Stimulated activated CD8-positive, alpha-beta memory T cell treated with anti-CD3 and anti-CD28 coated beads, Interleukin-12 subunit alpha, Interleukin-12 subunit beta, amount 100 ng/mL, for 24 hours (primary cell): ENCODE results near the gene RANGAP1.
"Not testable (repeated sequence)": the region's sequence is repeated elsewhere in the genome, so short reads cannot be mapped to it uniquely, and the experiment has no call there.

ENCODE experiments used
- DNase-seq: peaks from one replicate; pipeline ENCODE4 v3.0.0-alpha.2; 2020; ENCODE audit errors: extremely low read depth

Gene RANGAP1

DNA sequence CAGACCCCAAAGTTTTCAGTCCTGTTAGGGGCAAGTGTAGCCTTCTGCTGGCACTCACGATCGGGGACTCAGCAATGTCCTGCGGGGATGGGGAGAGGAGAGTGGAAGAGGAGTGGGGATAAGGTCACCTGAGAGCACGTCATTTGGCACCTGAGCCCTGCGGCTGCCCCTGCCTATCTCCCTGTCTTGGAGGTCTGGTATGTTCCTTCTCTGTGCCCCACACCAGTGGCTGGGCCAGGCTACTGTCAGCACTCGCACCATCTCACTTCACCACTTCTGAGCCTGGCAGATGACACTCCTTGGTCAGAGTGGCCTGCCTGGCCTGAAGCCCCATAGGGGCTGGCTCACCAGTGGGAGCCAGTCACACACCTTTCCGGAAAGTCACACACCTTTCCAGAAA lies 25.1 kb downstream of the RANGAP1 start:
- no peak for DNase-seq

DNA sequence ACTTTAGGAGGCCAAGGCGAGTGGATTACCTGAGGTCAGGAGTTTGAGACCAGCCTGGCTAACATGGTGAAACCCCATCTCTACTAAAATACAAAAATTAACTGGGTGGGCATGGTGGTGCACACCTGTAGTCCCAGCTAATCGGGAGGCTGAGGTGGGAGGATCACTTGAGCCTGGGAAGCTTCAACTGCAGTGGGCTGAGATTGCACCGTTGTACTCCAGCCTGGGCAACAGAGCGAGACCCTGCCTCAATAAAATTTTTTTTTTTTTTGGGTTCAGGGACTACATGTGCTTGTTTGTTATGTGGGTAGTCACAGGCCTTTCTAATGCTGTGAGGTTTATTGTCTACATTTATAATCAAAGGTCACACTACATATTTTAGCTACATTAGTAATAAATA lies 26.2 kb downstream of the RANGAP1 start:
- not testable (repeated sequence) for DNase-seq

DNA sequence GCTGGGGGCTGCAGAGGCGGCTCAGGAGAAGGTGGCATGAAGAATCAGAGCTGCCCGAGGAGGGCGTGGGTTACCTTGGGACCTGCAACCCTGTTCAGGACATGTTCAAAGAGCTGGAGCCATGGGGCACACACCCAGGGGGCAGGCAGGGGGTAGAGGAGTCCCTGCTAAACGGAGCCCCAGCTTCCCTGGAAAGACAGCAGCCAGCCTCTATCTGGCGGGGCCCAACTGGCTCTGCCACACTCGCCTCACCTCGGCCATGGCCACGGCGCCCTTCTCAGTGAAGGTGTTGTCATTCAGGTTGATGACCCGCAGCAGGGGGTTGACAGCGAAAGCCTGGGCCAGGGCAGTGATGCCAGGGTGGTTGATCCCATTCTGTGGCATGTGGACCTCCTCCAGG lies 28.3 kb downstream of the RANGAP1 start:
- no peak for DNase-seq

GRCh38 chr22:41256254-41257253 lies 29.4 kb downstream of the RANGAP1 start:
- DNase-seq = no peak

GRCh38 chr22:41254230-41254629 lies 31.8 kb downstream of the RANGAP1 start:
- DNase-seq = no peak

GRCh38 chr22:41252365-41252764 lies 33.6 kb downstream of the RANGAP1 start:
- no peak for DNase-seq

- no peak for DNase-seq
These were observed 35.9 kb downstream of the RANGAP1 start for GRCh38 chr22:41250127-41250526.

DNA sequence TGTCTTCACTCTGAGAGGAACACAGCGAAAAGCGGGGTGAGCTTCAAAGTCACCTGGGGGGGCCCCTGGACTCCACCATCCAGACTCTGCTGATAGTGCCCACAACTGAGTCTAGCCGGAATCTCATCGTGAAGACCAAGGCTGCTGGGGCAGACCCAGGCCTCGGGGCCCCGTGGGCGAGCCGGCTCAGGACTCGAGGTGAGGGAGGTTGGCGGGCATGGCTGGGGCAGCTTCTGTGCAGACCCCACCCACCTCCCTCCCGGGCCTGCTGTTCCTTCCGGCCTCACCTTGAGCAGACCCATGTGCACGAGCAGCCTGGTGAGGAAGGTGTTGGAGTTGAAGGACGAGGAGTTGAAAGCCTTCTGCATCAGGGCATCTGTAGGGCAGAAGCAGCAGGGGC lies 36.5 kb downstream of the RANGAP1 start:
- DNase-seq = no peak

DNA sequence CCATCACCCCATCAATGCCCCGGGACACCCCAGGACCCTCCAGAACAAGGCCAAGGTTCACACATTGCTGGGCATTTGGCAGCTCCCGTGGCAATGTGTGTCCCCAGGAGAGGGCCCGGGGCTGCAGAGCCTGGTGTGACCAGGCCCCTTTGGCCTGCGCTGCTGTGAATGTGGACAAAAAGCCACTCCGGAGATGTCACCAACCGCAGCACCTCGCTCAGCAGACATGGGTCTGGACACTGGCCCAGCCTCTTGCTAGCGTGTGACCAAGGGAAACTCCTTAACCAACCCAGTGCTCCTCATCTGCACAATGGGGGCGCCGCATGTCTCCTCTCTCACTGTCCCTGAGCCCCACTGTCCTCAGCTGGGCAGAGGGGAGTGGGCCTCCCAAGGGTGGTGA lies 37.2 kb downstream of the RANGAP1 start:
- no peak for DNase-seq

- no peak for DNase-seq
These were observed 37.7 kb downstream of the RANGAP1 start for GRCh38 chr22:41248314-41248713.

- no peak for DNase-seq
These were observed 38.3 kb downstream of the RANGAP1 start for GRCh38 chr22:41247703-41248102.

- no peak for DNase-seq
These were observed 40.0 kb downstream of the RANGAP1 start for GRCh38 chr22:41245917-41246499.

- no peak for DNase-seq
These were observed 42.6 kb downstream of the RANGAP1 start for GRCh38 chr22:41243361-41243760.

DNA sequence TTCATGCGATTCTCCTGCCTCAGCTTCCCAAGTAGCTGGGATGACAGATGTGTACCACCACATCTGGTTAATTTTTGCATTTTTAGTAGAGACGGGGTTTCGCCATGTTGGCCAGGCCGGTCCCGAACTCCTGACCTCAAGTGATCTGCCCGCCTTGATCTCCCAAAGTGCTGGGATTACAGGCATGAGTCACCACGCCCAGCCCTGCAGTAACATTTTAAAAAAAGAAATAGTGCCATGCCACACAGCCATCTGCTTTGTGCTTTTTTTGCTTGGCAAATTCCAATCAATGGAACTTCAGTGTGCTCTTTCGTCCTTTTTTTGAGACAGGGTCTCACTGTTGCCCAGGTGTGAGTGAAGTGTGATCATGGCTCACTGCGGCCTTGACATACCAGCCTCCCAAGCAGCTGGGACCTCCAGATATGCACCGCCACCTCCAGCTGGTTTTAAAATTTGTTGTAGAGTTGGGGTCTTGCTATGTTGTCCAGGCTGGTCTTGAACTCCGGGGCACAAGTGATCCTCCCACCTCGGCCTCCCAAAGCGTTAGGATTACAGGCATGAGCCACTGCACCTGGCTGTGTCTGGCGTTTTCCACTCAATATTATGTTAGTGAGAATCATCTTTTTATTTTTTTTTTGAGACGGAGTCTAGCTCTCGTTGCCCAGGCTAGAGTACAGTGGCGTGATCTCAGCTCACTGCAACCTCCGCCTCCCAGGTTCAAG lies 43.4 kb downstream of the RANGAP1 start:
- no peak for DNase-seq

DNA sequence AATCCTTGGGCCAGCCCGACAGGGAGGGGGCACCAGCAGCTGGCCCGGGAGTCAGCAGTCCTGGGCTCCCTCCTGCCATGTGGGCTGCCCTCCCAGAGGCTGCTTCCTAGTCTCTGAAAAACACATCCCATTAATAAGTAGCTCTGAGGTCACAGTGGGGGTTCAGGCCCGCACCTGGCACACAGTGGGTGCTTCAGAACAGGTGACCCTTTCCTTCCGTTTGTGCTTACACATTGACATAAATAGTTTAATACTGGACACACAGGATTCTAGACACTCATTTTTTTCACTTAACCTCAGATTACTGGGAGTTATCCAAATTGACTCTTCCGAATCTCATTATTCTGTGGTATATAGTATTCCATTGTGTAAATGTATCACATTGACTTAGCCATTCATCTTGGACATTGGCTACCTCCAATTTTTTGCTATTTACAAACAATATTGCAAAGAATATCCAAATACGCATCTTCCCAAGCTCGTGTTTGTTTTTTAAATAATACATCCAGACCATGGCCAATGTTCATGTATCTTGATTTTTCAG lies 44.8 kb downstream of the RANGAP1 start:
- no peak for DNase-seq

DNA sequence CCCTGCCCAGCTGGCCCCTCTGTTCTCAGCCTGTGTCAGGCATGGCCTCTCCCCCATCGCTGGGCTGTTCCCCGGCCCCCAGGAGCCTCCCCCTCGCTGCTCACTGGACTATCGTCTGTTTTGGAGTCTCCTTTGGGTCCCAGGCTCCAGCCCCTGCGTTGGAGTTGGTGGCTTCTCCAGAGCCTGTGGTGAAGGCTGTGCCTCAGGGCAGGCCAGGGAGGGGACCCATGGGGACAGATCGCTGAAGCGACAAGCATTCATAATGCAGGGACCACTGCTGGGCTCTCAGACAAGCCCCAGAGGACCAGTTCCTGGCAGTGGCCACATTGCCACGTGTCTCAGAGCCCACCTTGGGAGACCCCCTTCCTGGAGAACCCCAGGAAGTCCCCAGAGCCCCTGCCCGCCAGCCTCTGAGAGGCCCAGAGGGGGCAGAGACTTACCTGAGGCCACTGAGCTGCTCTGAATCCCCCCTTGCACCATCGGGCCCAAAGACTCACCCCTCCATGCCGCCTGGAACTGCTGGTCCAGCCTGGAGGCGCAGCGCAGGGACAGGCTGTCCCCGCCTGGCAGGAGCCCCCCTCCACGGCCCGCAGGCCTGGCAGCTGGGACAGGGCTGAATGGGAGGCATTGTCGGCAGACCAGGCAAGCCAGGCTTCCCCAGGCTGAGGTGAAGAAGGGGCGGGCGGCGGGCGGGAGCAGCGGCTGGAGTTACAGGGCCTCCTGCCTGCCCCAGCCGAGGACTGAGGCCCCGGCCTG lies 45.4 kb downstream of the RANGAP1 start, which contains the start of gene CHADL:
CHADL (minus strand) TSS at position 555 of the 756 bp plus-strand sequence; CDS start at position 505, 50 bp downstream.
- DNase-seq = no peak

DNA sequence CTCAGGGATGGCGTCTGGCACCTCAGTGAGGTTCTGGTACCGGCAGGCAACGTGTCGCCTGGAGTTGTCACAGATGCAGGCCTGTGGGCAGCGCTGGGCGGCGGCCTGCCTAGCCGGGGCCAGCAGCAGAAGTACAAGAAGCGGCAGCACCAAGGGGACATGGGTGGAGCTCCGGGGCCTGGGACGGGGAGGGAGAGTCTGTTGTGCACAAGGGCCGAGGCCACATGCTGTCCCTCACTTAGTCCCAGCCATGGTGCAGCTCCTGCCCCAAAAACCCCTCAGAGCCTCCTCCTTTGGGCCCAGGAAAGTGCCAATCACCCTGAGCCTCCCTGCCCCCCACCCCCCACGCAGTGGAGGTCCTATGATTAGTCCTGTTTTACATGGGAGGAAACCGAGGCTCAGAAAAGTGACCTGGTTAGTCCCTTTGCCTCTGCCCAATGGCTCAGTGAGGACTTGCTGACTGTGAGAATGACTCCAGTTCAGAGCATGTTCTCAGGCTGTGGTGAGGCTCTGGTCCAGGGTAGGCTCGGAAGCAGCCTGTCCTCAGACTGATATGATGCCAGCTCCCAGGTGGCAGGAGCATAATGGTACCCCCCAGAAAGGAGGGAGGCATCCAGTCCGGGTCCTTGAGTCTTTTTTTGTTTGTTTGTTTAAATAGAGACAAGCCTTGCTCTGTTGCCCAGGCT lies 46.4 kb downstream of the RANGAP1 start:
- no peak for DNase-seq

DNA sequence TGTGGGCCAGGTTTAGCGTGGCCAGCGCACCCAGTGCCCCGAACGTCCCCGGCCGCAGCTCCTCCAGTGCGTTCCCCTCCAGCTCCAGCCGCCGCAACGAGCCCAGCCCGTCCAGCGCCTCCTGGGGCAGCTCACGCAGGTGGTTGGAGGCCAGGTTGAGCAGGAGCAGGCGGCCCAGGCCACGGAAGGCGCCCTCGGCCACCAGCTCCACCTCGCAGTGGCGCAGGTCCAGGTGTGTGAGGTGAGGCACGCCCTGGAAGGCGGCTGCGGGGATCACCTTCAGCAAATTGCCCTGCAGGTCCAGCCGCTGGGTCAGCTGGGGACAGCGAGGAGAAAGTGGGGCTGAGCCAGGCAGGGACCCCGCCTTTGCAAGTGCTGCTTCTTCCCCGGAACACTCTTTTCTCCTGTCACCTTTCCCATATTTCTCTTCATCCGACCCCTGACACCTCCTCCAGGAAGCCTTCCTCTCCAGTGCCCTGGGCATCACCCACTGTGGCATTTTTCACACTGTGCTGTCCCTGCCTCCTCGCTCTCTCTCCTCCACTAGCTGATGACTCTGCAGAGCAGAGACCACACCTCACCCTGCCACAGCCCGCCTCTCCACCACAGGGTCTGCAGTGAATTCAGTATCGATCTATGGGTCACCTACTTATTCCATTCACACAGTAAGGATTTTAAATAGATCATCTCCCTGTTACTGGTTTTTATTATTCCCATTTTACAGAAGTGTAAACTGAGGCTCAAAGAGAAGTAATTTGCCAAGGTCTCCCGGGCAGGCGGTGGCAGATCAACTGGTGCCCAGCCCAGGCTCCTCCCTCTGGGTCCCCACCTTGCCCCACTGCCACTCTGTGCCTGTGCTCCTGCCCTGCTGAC lies 47.2 kb downstream of the RANGAP1 start:
- no peak for DNase-seq

DNA sequence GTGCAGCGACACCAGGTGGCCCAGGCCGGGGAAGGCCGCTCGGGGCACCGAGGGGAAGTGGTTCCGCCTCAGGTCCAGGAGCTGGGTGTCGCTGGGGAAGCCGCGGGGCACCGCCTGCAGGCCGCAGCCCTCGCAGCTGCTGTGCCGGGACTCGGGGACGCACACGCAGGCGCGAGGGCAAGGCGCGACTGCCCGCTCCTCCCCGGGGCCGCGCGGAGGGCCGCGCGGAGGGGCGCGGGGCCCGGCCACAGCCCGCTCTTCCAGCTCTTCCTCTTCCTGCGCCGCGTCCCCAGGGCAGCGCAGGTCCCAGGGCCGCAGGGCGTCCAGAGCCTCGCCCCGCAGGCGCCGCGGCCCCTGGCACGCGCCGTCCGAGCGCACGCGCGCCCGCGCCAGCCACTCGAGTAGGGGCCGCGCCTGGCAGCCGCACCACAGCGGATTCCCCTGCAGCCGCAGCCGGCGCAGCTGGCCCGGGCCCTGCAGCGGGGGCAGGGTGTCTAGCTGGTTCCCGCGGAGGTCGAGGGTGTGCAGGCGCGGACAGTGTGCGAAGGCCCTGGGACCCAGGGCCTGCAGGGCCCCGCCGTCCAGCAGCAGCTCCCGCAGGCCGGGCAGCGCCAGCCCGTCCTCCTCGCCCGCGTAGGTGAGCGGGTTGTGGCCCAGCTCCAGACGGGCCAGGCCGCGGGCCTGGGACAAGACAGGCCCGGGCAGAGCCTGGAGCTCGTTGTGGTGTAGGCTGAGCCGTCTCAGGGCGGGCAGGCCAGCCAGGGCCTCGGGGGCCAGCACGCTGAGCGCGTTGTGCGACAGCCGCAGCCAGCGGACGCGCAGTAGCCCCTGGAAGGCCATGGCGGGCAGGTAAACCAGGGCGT lies 48.0 kb downstream of the RANGAP1 start:
- DNase-seq = peak; percentile 33
